Panc1 (cell line): ENCODE measurements around the gene SPG21. TPM values are rescaled to one million over a fixed set of nuclear protein-coding genes. Genes with fewer than 3 reads are reported as not detected.

Experiments used
- ATAC-seq: fragments of 200-7000 bp; cut with Tn5 transposase; 2 replicates; pipeline ENCODE4 v1.9.1; 2020; ENCODE audit warnings: mild to moderate bottlenecking, moderate library complexity
- BruUV-seq: library from RNA; stranded (reverse); fragments of 400-500 nt; replicated peaks from 2 replicates; lab custom pipeline; 2021; lab: Mats Ljungman, UMichigan
- CTCF ChIA-PET: fragments of 300-600 bp; sonication (Branson Sonifier 250); formaldehyde crosslinking; loops from one replicate; lab custom pipeline; 2022; ENCODE audit warnings: antibody characterized with exemption; lab: Charles Lee
- POLR2A ChIA-PET: fragments of 300-600 bp; sonication (Branson Sonifier 250); formaldehyde crosslinking; loops from one replicate; lab custom pipeline; 2022; ENCODE audit warnings: antibody characterized with exemption; lab: Charles Lee
- DNase-seq: peaks from one replicate; pipeline ENCODE4 v3.0.0-alpha.2; 2010; ENCODE audit warnings: low read depth, low spot score
- H3K27ac ChIP-seq: 2 replicates; pipeline ENCODE4 v1.5.1; 2011; ENCODE audit warnings: mild to moderate bottlenecking, low read length, inconsistent platforms
- H3K27me3 ChIP-seq: fragments of 200-500 bp; sonication (Bioruptor generic); 2 replicates; pipeline ENCODE4 v1.6.0; 2014; ENCODE audit warnings: low read length, inconsistent platforms; ENCODE audit not compliant: control insufficient read depth, insufficient read depth
- H3K36me3 ChIP-seq: fragments of 200-500 bp; sonication (Bioruptor generic); 2 replicates; pipeline ENCODE4 v1.5.1; 2014; ENCODE audit warnings: inconsistent platforms, mild to moderate bottlenecking, low read length, moderate library complexity; ENCODE audit not compliant: control insufficient read depth, insufficient read depth
- H3K4me1 ChIP-seq: 2 replicates; pipeline ENCODE4 v1.5.1; 2011; ENCODE audit warnings: inconsistent platforms, mild to moderate bottlenecking, low read length, moderate library complexity; ENCODE audit not compliant: control insufficient read depth, insufficient read depth
- H3K4me3 ChIP-seq, 2 experiments: 2 replicates each; pipeline ENCODE4 v1.5.1; 2011 to 2012; ENCODE audit warnings: low read depth in 2 of 2, low read length in 2 of 2, mild to moderate bottlenecking in 2 of 2, inconsistent platforms in 1 of 2, moderate library complexity in 1 of 2
- H3K9me3 ChIP-seq: fragments of 200-500 bp; sonication (Bioruptor generic); 2 replicates; pipeline ENCODE4 v1.5.1; 2014; ENCODE audit warnings: low read depth, mild to moderate bottlenecking, inconsistent platforms, low read length, moderate library complexity; ENCODE audit not compliant: control insufficient read depth, insufficient read depth
- CTCF ChIP-seq: fragments of 450-650 bp; IDR thresholded peaks from 2 replicates; pipeline ENCODE4 v1.5.1; 2017; ENCODE audit warnings: mild to moderate bottlenecking
- POLR2AphosphoS5 ChIP-seq: IDR thresholded peaks from 2 replicates; pipeline ENCODE4 v1.6.1; 2012; ENCODE audit warnings: mild to moderate bottlenecking, low read depth, low read length, moderate library complexity
- REST ChIP-seq, 2 experiments: IDR thresholded peaks; 2 replicates each; pipeline ENCODE4 v1.6.1; 2011 to 2012; ENCODE audit warnings: low read depth in 2 of 2, control low read depth in 1 of 2, low read length in 1 of 2, mild to moderate bottlenecking in 1 of 2, moderate library complexity in 1 of 2; ENCODE audit not compliant: insufficient read depth in 1 of 2
- SIN3A ChIP-seq: IDR thresholded peaks from 2 replicates; pipeline ENCODE4 v1.6.1; 2012; ENCODE audit warnings: low read depth, mild to moderate bottlenecking, low read length, moderate library complexity, borderline replicate concordance; ENCODE audit not compliant: insufficient read depth
- TCF7L2 ChIP-seq: IDR thresholded peaks from 2 replicates; pipeline ENCODE4 v1.6.1; 2011; ENCODE audit warnings: mild to moderate bottlenecking, low read depth, low read length, inconsistent platforms
- in situ Hi-C: cut with HindIII; loops from 2 replicates; pipeline ENCODE4 v1.10.0; 2016; ENCODE audit warnings: low sequenced_read_pairs, low pct_unique_long_range_greater_than_20kb
- intact Hi-C: fragments of 100-400 bp; cut with micrococcal nuclease; formaldehyde crosslinking; loops from one replicate; pipeline ENCODE4 v1.10.0; 2022; ENCODE audit not compliant: unreplicated experiment
- total RNA-seq: library from RNA; stranded (reverse); gene quantifications from one replicate; pipeline ENCODE4 v1.2.1, GENCODE V29; 2021; ENCODE audit not compliant: unreplicated experiment

Gene SPG21
- total RNA-seq, 1 experiment from 2014 or later: 124 TPM

- intact Hi-C loops: no loop called here
Observed at GRCh38 chr15:64930778-64931371, 58.8 kb downstream of the SPG21 start.

GRCh38 chr15:64930019-64930652 is 59.6 kb downstream of the SPG21 start:
- no TSS peak for BruUV-seq
- Histone ChIP-seq H3K9me3 (no peaks in the 10 kb centered on the region), H3K4me3 (no peak overlapping the region), H3K4me1 (no peaks in the 10 kb centered on the region), H3K36me3 (no peaks in the 10 kb centered on the region), H3K27me3 (no peaks in the 10 kb centered on the region), H3K27ac (no peak overlapping the region)
- CTCF ChIA-PET: no interaction called here
- intact Hi-C loops: no loop called here
- DNase-seq (no peak), ATAC-seq (no peak)
- TF ChIP-seq CTCF: no peak
- no peak for TF ChIP-seq POLR2AphosphoS5
- no peak for TF ChIP-seq TCF7L2
- TF ChIP-seq SIN3A: no peak
- no peak for TF ChIP-seq REST (IDR thresholded peaks at IDR 0.05; ENCODE audit: insufficient read depth in 1 of 2, low read depth in 2 of 2, low read length in 1 of 2)
- POLR2A ChIA-PET: no interaction called here
- in situ Hi-C loops: no loop called here

More at GRCh38 chr15:64930778-64931371, 58.8 kb downstream of the SPG21 start:
- Histone ChIP-seq H3K9me3 (no peaks in the 10 kb centered on the region), H3K4me3 (no peak overlapping the region), H3K4me1 (no peaks in the 10 kb centered on the region), H3K36me3 (no peaks in the 10 kb centered on the region), H3K27ac (no peak overlapping the region), H3K27me3 (no peaks in the 10 kb centered on the region)
- CTCF ChIA-PET: no interaction called here
- no peak for ATAC-seq
- POLR2A ChIA-PET: interaction anchor here (0.6 kb wide), 1 partner anchor 1412 kb away, joined by 4 read pairs; no protein-coding TSS in a partner anchor
- no TSS peak for BruUV-seq
- DNase-seq: no peak
- TF ChIP-seq REST (IDR thresholded peaks at IDR 0.05; ENCODE audit: insufficient read depth in 1 of 2, low read depth in 2 of 2, low read length in 1 of 2) (no peak), POLR2AphosphoS5 (no peak), TCF7L2 (no peak), SIN3A (no peak), CTCF (no peak)
- in situ Hi-C loops: no loop called here
